Mammary epithelial cell (primary cell): ENCODE measurements around the gene RASGRP1.

Experiments
- CTCF ChIP-seq, 2 donors: IDR thresholded peaks in 1 of 2; conservative IDR thresholded peaks in 1 of 2; 2 replicates each; pipeline ENCODE4 v1.5.1; 2011 to 2012; ENCODE audit warnings: inconsistent platforms in 2 of 2, low read length in 2 of 2, mild to moderate bottlenecking in 2 of 2, control low read depth in 1 of 2, low read depth in 1 of 2; ENCODE audit not compliant: insufficient read depth in 1 of 2; ENCODE audit errors: extremely low read depth in 1 of 2
- EZH2 ChIP-seq: IDR thresholded peaks from 2 replicates; pipeline ENCODE4 v1.6.1; 2012; ENCODE audit warnings: low read length, inconsistent platforms, borderline replicate concordance

GRCh38 chr15:38440353-38441129, 124.1 kb downstream of the RASGRP1 start:
- peak; percentile 93 to 95 for TF ChIP-seq CTCF (conservative IDR thresholded peaks at IDR 0.05 in 1 of 2, IDR thresholded peaks at IDR 0.05 in 1 of 2; ENCODE audit: extremely low read depth in 1 of 2, insufficient read depth in 1 of 2, low read depth in 1 of 2, low read length in 2 of 2)
- TF ChIP-seq EZH2, result no peak
